CD4-positive, alpha-beta T cell treated with Interleukin-1 beta for 1 hour (primary cell): ENCODE results near the gene RFWD3.
"Not testable (repeated sequence)": the region's sequence is repeated elsewhere in the genome, so short reads cannot be mapped to it uniquely, and the experiment has no call there.

Experiments used
- DNase-seq, 2 donors: peaks; one replicate each; pipeline ENCODE4 v3.0.0-alpha.2; 2020 to 2022

RFWD3 gene

GRCh38 chr16:74666010-74666421, 661 bp downstream of the RFWD3 start:
- DNase-seq: no peak

- no peak for DNase-seq
Measured at GRCh38 chr16:74661064-74661463, 5.6 kb downstream of the RFWD3 start.

GRCh38 chr16:74660383-74660782, 6.3 kb downstream of the RFWD3 start:
- no peak for DNase-seq

- DNase-seq: no peak
Measured at GRCh38 chr16:74659041-74659440, 7.6 kb downstream of the RFWD3 start.

GRCh38 chr16:74657870-74658642, 8.6 kb downstream of the RFWD3 start:
- no peak for DNase-seq

GRCh38 chr16:74654536-74655050, 12.1 kb downstream of the RFWD3 start:
- DNase-seq: no peak

GRCh38 chr16:74652883-74653282, 13.8 kb downstream of the RFWD3 start:
- not testable (repeated sequence) for DNase-seq

GRCh38 chr16:74652249-74652648, 14.4 kb downstream of the RFWD3 start:
- DNase-seq: no peak

- no peak for DNase-seq
Measured at GRCh38 chr16:74651841-74652240, 14.8 kb downstream of the RFWD3 start.

GRCh38 chr16:74650966-74651567, 15.6 kb downstream of the RFWD3 start:
- DNase-seq: peak in 1 of 2 donors; percentile 27

- DNase-seq: no peak
Measured at GRCh38 chr16:74649839-74650504, 16.7 kb downstream of the RFWD3 start.

GRCh38 chr16:74641969-74642368, 24.7 kb downstream of the RFWD3 start:
- DNase-seq: no peak

- DNase-seq: no peak
Measured at GRCh38 chr16:74637742-74638453, 28.8 kb downstream of the RFWD3 start.

- no peak for DNase-seq
Measured at GRCh38 chr16:74635303-74635702, 31.4 kb downstream of the RFWD3 start.

GRCh38 chr16:74633686-74634085, 33.0 kb downstream of the RFWD3 start:
- DNase-seq: no peak

- no peak for DNase-seq
Measured at GRCh38 chr16:74627506-74628220, 39.0 kb downstream of the RFWD3 start.

- no peak for DNase-seq
Measured at GRCh38 chr16:74626741-74627416, 39.8 kb downstream of the RFWD3 start.

- no peak for DNase-seq
Measured at GRCh38 chr16:74625500-74626350, 41.0 kb downstream of the RFWD3 start.

GRCh38 chr16:74623839-74624235, 42.8 kb downstream of the RFWD3 start:
- no peak for DNase-seq

- peak in 1 of 2 donors; percentile 58 for DNase-seq
Measured at GRCh38 chr16:74623214-74623838, 43.4 kb downstream of the RFWD3 start.
